ENCODE results near the gene MFN2. TPM values are rescaled to one million over a fixed set of nuclear protein-coding genes. Genes with fewer than 3 reads are reported as not detected.

The MFN2 gene
- polyA plus RNA-seq, 1 donor from 2014 or later = 64.9 TPM

- Histone ChIP-seq H3K4me3 (ENCODE audit: low read length) (no peak overlapping the region), H3K36me3 (ENCODE audit: insufficient read depth, low read length) (no peaks in the 10 kb centered on the region), H4K20me1 (ENCODE audit: insufficient read depth) (no peaks in the 10 kb centered on the region), H2AFZ (ENCODE audit: low read depth, low read length) (no peak overlapping the region), H3K27me3 (ENCODE audit: insufficient read depth, low read depth, low read length) (no peaks in the 10 kb centered on the region), H3F3A (ENCODE audit: insufficient read depth, low read length, poor library complexity, severe bottlenecking) (no peaks in the 10 kb centered on the region), H3K27ac (ENCODE audit: low read length) (no peak overlapping the region), H3K9me2 (ENCODE audit: insufficient read depth, low read length) (no peaks in the 10 kb centered on the region), H3K9me3 (ENCODE audit: low read length) (no peaks in the 10 kb centered on the region), H3K9ac (ENCODE audit: low read length) (no peak overlapping the region), H3K4me2 (ENCODE audit: low read length) (no peak overlapping the region), H3K79me2 (replicated peaks; ENCODE audit: insufficient read depth, low read length) (peaks cover 3% of the 10 kb centered on the region)
- TF ChIP-seq RAD21 (conservative IDR thresholded peaks at IDR 0.05) = no peak
- no peak for TF ChIP-seq EZH2 (IDR thresholded peaks at IDR 0.05; ENCODE audit: borderline replicate concordance, insufficient read depth, low read length, poor library complexity, severe bottlenecking)
- TF ChIP-seq POLR2AphosphoS5 (IDR thresholded peaks at IDR 0.05) = no peak
- TF ChIP-seq REST (IDR thresholded peaks at IDR 0.05; ENCODE audit: borderline replicate concordance) = no peak
- TF ChIP-seq TAF1 (IDR thresholded peaks at IDR 0.05; ENCODE audit: low read depth) = no peak
- no peak for TF ChIP-seq CTCF (IDR thresholded peaks at IDR 0.05; ENCODE audit: poor library complexity, severe bottlenecking)
- no peak for TF ChIP-seq EP300 (conservative IDR thresholded peaks at IDR 0.05; ENCODE audit: poor library complexity, severe bottlenecking)
- TF ChIP-seq MXI1 (conservative IDR thresholded peaks at IDR 0.05; ENCODE audit: poor library complexity, severe bottlenecking) = no peak
- TF ChIP-seq SMC3 (conservative IDR thresholded peaks at IDR 0.05; ENCODE audit: poor library complexity) = no peak
Observed at GRCh38 chr1:11990303-11991032, 10.2 kb downstream of the MFN2 start.

GRCh38 chr1:11991969-11992676 is 11.9 kb downstream of the MFN2 start:
- H3K36me3 ChIP-seq (ENCODE audit: insufficient read depth, low read length) = no peaks in the 10 kb centered on the region
- no peak overlapping the region for H3K4me2 ChIP-seq (ENCODE audit: low read length)
- H3K79me2 ChIP-seq (replicated peaks; ENCODE audit: insufficient read depth, low read length) = peaks cover 3% of the 10 kb centered on the region

More at GRCh38 chr1:11991969-11992676, 11.9 kb downstream of the MFN2 start:
- Histone ChIP-seq H3K27me3 (ENCODE audit: insufficient read depth, low read depth, low read length) (no peaks in the 10 kb centered on the region), H2AFZ (ENCODE audit: low read depth, low read length) (no peak overlapping the region), H3K27ac (ENCODE audit: low read length) (no peak overlapping the region), H3F3A (ENCODE audit: insufficient read depth, low read length, poor library complexity, severe bottlenecking) (no peaks in the 10 kb centered on the region), H4K20me1 (ENCODE audit: insufficient read depth) (no peaks in the 10 kb centered on the region), H3K9me3 (ENCODE audit: low read length) (no peaks in the 10 kb centered on the region), H3K9ac (ENCODE audit: low read length) (no peak overlapping the region), H3K4me3 (ENCODE audit: low read length) (no peak overlapping the region), H3K9me2 (ENCODE audit: insufficient read depth, low read length) (no peaks in the 10 kb centered on the region)
- TF ChIP-seq SMC3 (conservative IDR thresholded peaks at IDR 0.05; ENCODE audit: poor library complexity) = no peak
- no peak for TF ChIP-seq RAD21 (conservative IDR thresholded peaks at IDR 0.05)
- no peak for TF ChIP-seq TAF1 (IDR thresholded peaks at IDR 0.05; ENCODE audit: low read depth)
- no peak for TF ChIP-seq POLR2AphosphoS5 (IDR thresholded peaks at IDR 0.05)

Data from neural cell (in vitro differentiated cells).